Heart left ventricle (tissue), 13 donors: ENCODE measurements around the gene NIPA2.

Experiments used
- CTCF ChIP-seq, 12 donors: fragments of 200-600 bp; sonication (generic) in 4 of 12; IDR thresholded peaks; one replicate each; pipeline versions ENCODE4 v1.5.0 to v1.8.0; 2018 to 2022; ENCODE audit warnings: antibody characterized with exemption in 12 of 12, mild to moderate bottlenecking in 5 of 12
- POLR2A ChIP-seq, 2 donors: fragments of 450-650 bp; IDR thresholded peaks; one replicate each; pipeline ENCODE4 v1.6.1; 2017; ENCODE audit warnings: antibody characterized with exemption in 2 of 2, mild to moderate bottlenecking in 2 of 2, moderate library complexity in 2 of 2
- donor health status: ischemic (EF 13 %, LVEDD 7.1; RV severe dilation, severe dysfunction).
- donor health status: DM: no; HTN: yes; CAD: no.
- donor health status: DM: no; HTN: no; CAD: no.
- donor health status: ischemic (EF 25% LVEDD 6.9; RV normal size, moderate dysfunction).
- donor health status: ischemic (EF 25% LVEDD 5.7; RV mildly dilated, moderate dysfunction).
- donor health status: ischemic (EF 35%, LVEDD 5.7; RV mildly dilated, moderate dysfunction).
- donor health status: nonischemic (EF 11% LVEDD 7.7; RV severe dilation, severe dysfunction).
- donor health status: DM: yes; HTN: yes; CAD: no.
- donor health status: PGD.
- donor health status: ischemic (EF 29% LVEDD 5.4; RV normal size, mild dysfunction).
- donor health status: nonischemic (EF 23%, LVEDD 6.1; RV moderate dilation, normal function).

DNA sequence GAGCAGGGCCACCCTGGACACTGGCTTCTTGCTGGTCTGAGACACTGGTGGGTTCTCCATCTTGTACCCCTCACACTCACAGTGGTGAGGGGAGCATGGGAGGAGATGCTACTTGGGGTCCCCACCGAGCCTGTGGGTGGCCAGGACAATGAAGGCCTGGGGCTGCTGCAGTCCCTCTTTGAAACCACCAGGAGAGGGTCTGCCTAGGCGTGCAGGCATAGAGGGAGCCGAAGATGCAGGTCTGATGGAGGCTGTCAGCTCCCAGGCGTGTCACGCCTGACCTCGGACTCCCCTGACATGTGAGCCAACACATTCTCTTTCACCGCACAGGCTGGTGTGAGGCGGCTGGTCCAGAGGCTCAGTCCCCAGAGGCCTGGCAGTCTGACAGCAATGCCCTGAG is 39.1 kb downstream of the NIPA2 start:
- no peak for TF ChIP-seq CTCF (IDR thresholded peaks at IDR 0.05)
- no peak for TF ChIP-seq POLR2A (IDR thresholded peaks at IDR 0.05)
